DMS114 treated with DMSO at 0.1 percent for 48 hours (cell line): Measurements from ENCODE around the gene PSG6.
"Not testable (repeated sequence)": the region's sequence is repeated elsewhere in the genome, so short reads cannot be mapped to it uniquely, and the experiment has no call there.

Experiments
- DNase-seq: peaks from one replicate; lab custom pipeline; 2025; ENCODE audit not compliant: unreplicated experiment; lab: John Stamatoyannopoulos, UW

The PSG6 gene

DNA sequence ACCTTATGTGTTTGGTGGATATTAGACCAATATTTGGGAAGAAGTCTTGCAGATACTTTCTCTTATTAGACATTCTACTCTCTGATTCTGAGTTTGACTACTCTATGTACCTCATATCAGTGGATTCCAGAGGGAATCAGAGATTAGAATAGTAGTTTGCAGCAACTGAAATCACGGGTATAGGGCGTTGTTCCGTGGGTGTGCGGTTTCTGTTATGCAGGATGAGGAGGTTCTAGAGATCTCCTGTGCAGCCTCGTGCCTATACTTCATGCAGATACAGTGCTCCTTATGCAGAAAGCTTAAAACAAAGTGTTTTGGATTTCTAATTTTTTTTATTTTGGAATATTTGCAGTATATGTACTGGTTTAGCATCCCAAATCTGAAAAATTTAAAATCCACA is 6.0 kb downstream of the PSG6 start:
- not testable (repeated sequence) for DNase-seq

GRCh38 chr19:42906162-42906561 is 11.5 kb downstream of the PSG6 start:
- DNase-seq, result not testable (repeated sequence)

GRCh38 chr19:42900561-42900960 is 17.1 kb downstream of the PSG6 start:
- not testable (repeated sequence) for DNase-seq

DNA sequence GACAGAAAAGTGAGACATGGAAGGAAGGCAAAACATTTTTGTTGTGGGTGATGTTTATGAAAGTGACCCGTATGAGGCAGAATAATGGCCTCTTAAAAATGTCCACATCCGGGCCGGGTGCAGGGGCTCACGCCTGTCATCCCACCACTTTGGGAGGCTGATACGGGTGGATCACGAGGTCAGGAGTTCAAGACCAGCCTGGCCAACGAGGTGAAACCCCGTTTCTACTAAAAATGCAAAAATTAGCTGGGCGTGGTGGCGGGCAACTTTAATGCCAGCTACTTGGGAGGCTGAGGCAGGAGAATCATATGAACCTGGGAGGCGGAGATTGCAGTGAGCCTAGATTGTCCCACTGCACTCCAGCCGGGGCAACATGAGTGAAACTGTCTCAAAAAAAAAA is 18.0 kb downstream of the PSG6 start:
- DNase-seq, result not testable (repeated sequence)

DNA sequence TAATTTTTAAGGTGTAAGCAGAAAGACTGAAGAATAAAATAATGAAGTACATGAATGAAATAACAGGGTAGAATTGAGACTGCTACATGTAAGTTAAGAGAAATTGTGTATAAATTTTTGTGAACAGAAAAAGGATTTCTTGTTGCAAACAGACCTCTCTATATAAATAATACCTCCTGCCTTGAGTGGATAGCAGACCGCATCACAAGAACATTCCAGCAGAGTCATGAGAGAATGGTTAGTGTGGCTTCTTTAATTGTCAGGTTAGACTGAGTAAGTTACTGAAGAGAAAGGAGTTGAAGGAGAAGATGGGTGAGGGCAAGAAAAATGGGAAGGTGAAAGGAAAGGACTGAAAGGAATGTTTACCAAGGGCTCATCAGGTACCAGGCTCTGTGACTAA is 18.6 kb downstream of the PSG6 start:
- DNase-seq, result not testable (repeated sequence)

DNA sequence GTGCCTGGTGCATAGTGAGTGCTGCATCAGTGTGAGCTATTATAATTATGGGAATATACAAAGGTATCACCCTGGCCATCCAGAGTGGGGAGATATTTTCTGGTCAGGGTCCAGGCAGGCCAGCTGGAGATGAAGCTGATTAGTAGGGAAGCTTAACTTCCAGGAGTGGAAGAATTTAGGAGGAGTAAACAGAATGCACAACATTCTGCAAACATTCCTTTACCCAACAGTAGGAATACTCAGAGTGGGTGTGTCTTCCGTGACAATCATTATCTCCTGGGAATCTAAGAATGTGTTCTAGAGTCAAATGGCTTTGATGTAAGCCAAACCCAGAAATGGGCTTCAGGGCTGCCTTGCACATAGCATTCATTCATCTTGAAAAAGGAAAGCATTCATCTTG is 19.0 kb downstream of the PSG6 start:
- DNase-seq, result not testable (repeated sequence)

GRCh38 chr19:42897729-42898128 is 20.0 kb downstream of the PSG6 start:
- not testable (repeated sequence) for DNase-seq

DNA sequence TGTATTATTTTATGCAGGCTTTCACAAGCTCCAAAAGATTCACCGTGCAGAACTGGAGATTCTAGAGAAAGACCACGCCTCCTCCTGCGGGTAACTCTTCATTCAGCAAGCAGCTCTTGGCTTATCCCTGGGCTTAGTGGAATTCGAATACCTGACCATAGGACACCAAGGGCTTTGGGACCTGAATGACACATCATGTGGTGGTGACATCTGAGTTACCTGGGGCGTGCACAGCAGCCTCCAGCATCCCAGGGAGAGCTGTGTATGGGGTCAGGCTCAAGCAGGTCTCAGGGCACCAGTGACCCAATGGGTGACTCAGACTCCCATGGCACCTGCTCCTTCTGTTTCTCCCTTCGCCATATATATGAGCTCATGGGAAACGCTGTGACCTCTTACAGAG is 27.2 kb downstream of the PSG6 start:
- not testable (repeated sequence) for DNase-seq

DNA sequence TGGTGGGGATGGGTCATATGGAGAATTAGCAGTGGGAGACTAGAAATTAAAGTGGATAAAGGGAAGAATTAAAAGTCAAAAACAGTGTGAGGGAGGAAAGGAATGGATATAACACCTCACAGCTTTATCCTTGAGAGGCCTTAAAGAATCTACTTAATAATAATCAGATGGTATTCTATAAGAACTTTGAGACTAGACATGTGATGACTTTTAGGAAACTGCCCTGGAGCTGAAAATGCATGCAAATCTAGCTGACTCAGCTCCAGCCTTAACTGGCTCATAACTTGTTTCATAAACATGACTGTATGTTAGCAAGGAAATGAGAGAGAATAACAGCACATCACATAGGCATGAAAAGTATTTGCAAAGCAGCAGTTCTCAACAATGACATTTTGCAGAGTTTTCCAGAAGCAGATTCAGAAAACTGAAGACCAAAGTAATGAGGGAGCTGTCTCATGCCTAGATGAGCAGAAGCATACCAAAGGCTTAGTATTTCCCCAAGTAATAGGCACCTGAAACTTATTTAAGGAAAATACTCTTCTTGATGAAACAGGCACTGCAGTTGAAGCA is 29.7 kb downstream of the PSG6 start:
- DNase-seq, result not testable (repeated sequence)

GRCh38 chr19:42882730-42883129 is 35.0 kb downstream of the PSG6 start:
- DNase-seq, result not testable (repeated sequence)

- DNase-seq, result not testable (repeated sequence)
Measured at GRCh38 chr19:42882010-42882409, 35.7 kb downstream of the PSG6 start.

DNA sequence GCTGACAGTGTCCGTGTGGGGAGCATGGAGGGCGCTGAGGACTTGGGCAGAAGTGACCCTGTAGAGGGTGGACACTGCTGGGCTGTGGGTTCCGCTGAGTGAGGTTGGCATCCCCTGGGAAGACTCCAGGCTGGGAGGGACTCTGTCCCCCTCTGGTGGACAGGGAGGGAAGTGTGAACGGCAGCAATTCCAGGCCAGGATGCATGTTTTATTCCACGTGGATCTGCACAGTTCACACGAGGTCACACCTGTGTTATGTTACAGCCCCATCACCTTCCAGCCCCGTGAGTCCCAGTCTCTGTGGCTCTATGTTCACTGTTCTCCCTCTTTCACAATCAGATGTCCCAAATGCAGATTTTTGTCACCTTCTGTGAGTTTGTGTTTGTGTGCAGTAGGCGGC is 36.4 kb downstream of the PSG6 start:
- not testable (repeated sequence) for DNase-seq

GRCh38 chr19:42880621-42881020 is 37.1 kb downstream of the PSG6 start:
- not testable (repeated sequence) for DNase-seq

DNA sequence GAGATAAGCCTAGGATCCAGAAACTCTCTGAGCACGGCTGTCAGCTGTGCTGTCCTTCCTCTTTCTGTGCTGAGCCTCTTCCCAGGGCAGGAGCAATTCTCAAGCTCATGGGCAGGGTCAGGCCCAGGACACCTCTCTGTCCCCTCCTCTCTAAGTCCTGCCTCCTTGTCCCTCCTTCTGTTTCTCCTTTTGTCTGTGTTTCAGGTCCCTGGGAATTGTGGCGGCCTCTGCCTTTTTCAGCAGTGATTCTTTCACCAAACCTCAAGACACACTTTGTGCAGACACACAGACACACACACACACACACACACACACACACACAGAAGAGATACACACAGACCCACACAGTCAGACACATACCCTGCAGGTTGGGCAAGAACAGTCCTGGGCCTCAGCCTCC is 38.1 kb downstream of the PSG6 start, which contains the start of gene PSG1:
PSG1 (minus strand) TSS at position 101 of the 400 bp plus-strand sequence. CDS start 132 bp downstream, outside the sequence.
- DNase-seq, result no peak

DNA sequence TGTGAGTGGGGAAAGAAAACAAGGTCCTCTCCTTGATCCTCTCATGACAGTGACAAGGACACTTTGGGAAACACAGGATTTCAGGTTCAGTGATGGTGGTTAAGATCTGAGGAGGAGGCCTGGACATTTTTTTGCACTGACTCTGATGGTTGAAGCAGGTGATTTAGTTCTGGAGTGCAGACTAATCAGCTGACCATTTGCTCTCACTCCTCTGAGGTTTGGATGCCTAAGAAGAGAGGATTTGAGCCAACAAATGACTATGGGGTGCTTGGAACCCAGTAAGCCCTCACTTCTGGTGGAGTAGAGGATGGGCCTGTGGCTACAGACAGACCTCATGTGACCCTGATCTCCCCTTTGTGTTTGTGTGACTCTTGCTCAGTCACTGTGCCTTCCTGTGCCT is 41.1 kb downstream of the PSG6 start:
- not testable (repeated sequence) for DNase-seq

- not testable (repeated sequence) for DNase-seq
Measured at GRCh38 chr19:42875881-42876280, 41.8 kb downstream of the PSG6 start.

DNA sequence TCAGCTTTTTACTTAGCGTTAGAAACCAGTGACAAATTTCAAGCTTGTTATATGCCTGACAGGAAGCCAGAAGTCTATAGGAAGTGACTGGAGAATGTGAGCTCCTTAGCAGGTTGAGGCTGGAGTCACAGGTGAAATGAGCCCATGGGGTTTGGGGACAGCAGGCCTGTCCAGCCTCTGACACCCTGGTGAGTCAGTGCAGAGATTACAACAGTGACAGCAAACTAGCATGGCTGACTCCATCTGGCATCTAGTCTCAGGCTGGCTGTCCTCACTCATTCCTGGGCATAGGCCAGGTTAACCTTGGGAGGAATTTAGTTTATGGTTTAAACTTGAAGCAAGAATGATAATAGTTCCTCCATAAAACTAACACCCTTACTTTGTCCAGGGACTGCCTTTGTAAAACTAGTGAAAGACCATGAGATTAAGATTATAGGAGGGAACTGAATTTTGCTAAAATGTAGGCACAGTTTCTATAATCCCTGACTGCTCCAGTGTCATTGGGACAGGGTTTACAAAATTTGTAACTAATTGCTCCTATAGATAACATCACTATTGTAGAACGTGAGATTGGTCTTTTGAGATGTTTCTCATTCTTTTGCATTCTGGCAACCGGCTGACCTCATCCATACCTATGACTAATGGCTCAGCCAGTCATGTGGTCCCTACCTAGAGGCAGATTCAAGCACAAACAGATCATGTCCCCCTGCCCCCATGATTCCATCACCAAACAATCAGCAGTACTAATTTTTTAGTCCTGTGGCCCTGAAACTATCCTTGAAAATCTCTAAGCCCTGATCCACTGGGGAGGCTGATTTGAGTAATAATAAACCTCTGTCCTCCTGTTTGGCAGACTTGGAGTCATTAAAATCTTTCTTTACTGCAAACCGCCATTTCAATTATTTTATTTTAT is 42.5 kb downstream of the PSG6 start:
- not testable (repeated sequence) for DNase-seq

- not testable (repeated sequence) for DNase-seq
Measured at GRCh38 chr19:42874136-42874535, 43.6 kb downstream of the PSG6 start.

DNA sequence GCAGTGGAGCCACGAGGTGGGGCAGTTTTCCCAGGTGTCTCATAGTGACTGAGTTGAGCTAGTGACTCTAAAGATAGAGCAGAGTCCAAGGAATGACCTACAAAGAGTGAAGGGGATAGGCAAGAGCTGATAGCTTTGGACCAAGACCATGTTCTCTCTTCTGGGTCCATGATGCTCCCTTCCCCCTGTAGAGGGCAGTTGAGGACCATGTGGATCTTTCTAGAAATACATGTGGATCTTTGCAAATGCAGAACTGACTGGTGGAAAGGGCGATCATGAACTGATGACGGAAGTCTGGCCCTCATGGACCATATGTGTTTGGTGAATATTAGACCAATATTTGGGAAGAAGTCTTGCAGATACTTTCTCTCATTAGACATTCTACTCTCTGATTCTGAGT is 45.1 kb downstream of the PSG6 start:
- no peak for DNase-seq

DNA sequence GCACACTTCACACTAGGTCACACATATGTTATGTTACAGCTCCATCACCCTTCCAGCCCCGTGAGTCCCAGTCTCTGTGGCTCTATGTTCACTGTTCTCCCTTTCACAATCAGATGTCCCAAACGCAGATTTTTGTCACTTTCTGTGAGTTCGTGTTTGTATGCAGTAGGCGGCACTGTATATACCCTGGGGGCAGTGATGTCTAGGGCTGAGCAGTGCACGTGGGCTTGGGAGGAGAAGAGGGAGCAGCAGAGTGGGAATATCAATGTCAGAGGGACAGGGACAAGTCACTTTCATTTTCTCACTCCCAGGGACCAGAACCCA is 60.2 kb downstream of the PSG6 start:
- DNase-seq, result no peak

DNA sequence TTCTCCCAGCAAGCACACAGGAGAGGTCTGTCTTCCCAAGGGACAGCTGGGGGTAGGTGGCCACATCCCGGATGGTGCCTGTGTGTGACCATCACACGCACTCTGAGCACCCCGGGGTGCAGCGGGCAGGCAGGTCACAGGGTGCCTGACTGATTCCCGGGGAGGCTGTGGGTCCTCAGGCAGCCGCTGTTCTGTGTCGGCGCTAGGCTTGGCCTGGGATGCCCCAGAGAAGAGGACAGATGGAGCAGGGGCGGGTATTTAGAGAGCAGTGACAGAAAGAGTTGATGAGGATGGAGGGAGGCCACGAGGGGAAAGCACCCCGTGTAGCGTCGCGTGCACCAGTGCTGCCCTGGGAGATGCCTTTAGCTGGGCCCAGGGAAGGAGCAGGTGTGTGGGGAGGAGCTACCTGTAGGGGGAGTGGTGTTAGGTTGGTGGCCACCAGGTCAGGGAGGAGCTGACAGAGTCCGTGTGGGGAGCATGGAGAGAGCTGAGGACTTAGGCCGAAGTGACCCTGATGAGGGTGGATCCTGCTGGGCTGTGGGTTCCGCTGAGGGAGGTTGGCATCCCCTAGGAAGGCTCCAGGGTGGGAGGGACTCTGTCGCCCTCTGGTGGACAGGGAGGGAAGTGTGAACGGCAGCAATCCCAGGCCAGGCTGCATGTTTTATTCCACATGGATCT is 60.7 kb downstream of the PSG6 start:
- not testable (repeated sequence) for DNase-seq

GRCh38 chr19:42854745-42855144 is 62.9 kb downstream of the PSG6 start:
- DNase-seq, result not testable (repeated sequence)
